SK-N-MC (cell line): ENCODE data around the gene RNF115.

Source experiments
- EZH2 ChIP-seq: fragments of 200-600 bp; sonication (generic); IDR thresholded peaks from one replicate; pipeline ENCODE4 v1.6.1; 2017; ENCODE audit warnings: antibody characterized with exemption
- POLR2AphosphoS5 ChIP-seq: IDR thresholded peaks from 2 replicates; pipeline ENCODE4 v1.6.1; 2012; ENCODE audit warnings: mild to moderate bottlenecking, low read depth, low read length, borderline replicate concordance

GRCh38 chr1:145795257-145795881 is 28.5 kb downstream of the RNF115 start:
- TF ChIP-seq POLR2AphosphoS5, result no peak
- TF ChIP-seq EZH2, result no peak
